ENCODE measurements around the gene GC. TPM values are rescaled to one million over a fixed set of nuclear protein-coding genes. Genes with fewer than 3 reads are reported as not detected.

Gene GC
- total RNA-seq, 5 donors from 2014 or later (not counting 1 experiment from before 2014, with no cell fraction given): 1.4 to 2.0 (median 1.4) TPM; not detected in 2

- Mint-ChIP-seq H3K36me3 (no peaks in the 10 kb centered on the region), H3K27me3 (peaks cover 0 to 4% of the 10 kb centered on the region in 2 donors), H3K9me3 (no peaks in the 10 kb centered on the region), H3K27ac (no peak overlapping the region), H3K4me3 (no peak overlapping the region), H3K4me1 (no peaks in the 10 kb centered on the region)
- no CpG with 5 or more reads among the region's 1 CpG for WGBS (ENCODE audit: insufficient coverage)
- CTCF ChIA-PET: interaction anchor here (0.5 to 1.1 kb wide), 2 partner anchors 216 to 805 kb away, joined by 3 to 4 read pairs; no protein-coding TSS in a partner anchor
- no peak overlapping the region for H3K27ac ChIP-seq (ENCODE audit: low read length)
- no peaks in the 10 kb centered on the region for H3K36me3 ChIP-seq (ENCODE audit: control insufficient read depth in 2 of 2, extremely low read depth in 1 of 2, insufficient read depth in 1 of 2, low read length in 1 of 2)
- H3K4me3 ChIP-seq (ENCODE audit: control insufficient read depth in 1 of 2, extremely low read depth in 1 of 2, low read length in 1 of 2): no peak overlapping the region
- no peaks in the 10 kb centered on the region for H3K9me3 ChIP-seq
- POLR2A ChIA-PET: no interaction called here
- no peaks in the 10 kb centered on the region for H3K4me1 ChIP-seq (ENCODE audit: control insufficient read depth in 1 of 2, extremely low read depth in 1 of 2, insufficient read depth in 2 of 2, low read length in 2 of 2)
- peak in 1 of 4 experiments; percentile 31 for ATAC-seq (replicated peaks in 1 of 4)
- DNase-seq: peak in 1 of 35 experiments; percentile 56
- H3K27me3 ChIP-seq (replicated peaks in 1 of 2; ENCODE audit: control insufficient read depth in 2 of 2, extremely low read depth in 1 of 2, insufficient read depth in 2 of 2, low read length in 1 of 2): no peaks in the 10 kb centered on the region
Measured at GRCh38 chr4:71713611-71714203, 70.2 kb downstream of the GC start.

- H3K4me1 Mint-ChIP-seq: no peaks in the 10 kb centered on the region
- ATAC-seq (replicated peaks in 1 of 4) (no peak), DNase-seq (no peak)
- H3K27ac Mint-ChIP-seq: no peak overlapping the region
- H3K36me3 Mint-ChIP-seq: no peaks in the 10 kb centered on the region
- no peaks in the 10 kb centered on the region for H3K9me3 Mint-ChIP-seq
- Histone ChIP-seq H3K27ac (ENCODE audit: low read length) (no peak overlapping the region), H3K4me1 (ENCODE audit: control insufficient read depth in 1 of 2, extremely low read depth in 1 of 2, insufficient read depth in 2 of 2, low read length in 2 of 2) (no peaks in the 10 kb centered on the region), H3K4me3 (ENCODE audit: control insufficient read depth in 1 of 2, extremely low read depth in 1 of 2, low read length in 1 of 2) (no peak overlapping the region), H3K27me3 (replicated peaks in 1 of 2; ENCODE audit: control insufficient read depth in 2 of 2, extremely low read depth in 1 of 2, insufficient read depth in 2 of 2, low read length in 1 of 2) (no peaks in the 10 kb centered on the region), H3K9me3 (no peaks in the 10 kb centered on the region), H3K36me3 (ENCODE audit: control insufficient read depth in 2 of 2, extremely low read depth in 1 of 2, insufficient read depth in 1 of 2, low read length in 1 of 2) (no peaks in the 10 kb centered on the region)
- no peak overlapping the region for H3K4me3 Mint-ChIP-seq
- ChIA-PET CTCF (interaction anchor here (0.7 to 1.4 kb wide), 4 partner anchors 17 to 1111 kb away, joined by 3 read pairs; no protein-coding TSS in a partner anchor), POLR2A (no interaction called here)
- peaks cover 0 to 4% of the 10 kb centered on the region in 2 donors for H3K27me3 Mint-ChIP-seq
- no CpG with 5 or more reads among the region's 3 CpGs for WGBS (ENCODE audit: insufficient coverage)
Measured at GRCh38 chr4:71711985-71712348, 71.9 kb downstream of the GC start.

GRCh38 chr4:71711044-71711984, 72.6 kb downstream of the GC start:
- DNase-seq (no peak), ATAC-seq (replicated peaks in 1 of 4) (no peak)
- Histone ChIP-seq H3K27ac (ENCODE audit: low read length) (no peak overlapping the region), H3K4me3 (ENCODE audit: control insufficient read depth in 1 of 2, extremely low read depth in 1 of 2, low read length in 1 of 2) (no peak overlapping the region), H3K4me1 (ENCODE audit: control insufficient read depth in 1 of 2, extremely low read depth in 1 of 2, insufficient read depth in 2 of 2, low read length in 2 of 2) (no peaks in the 10 kb centered on the region), H3K36me3 (ENCODE audit: control insufficient read depth in 2 of 2, extremely low read depth in 1 of 2, insufficient read depth in 1 of 2, low read length in 1 of 2) (no peaks in the 10 kb centered on the region), H3K27me3 (replicated peaks in 1 of 2; ENCODE audit: control insufficient read depth in 2 of 2, extremely low read depth in 1 of 2, insufficient read depth in 2 of 2, low read length in 1 of 2) (no peaks in the 10 kb centered on the region), H3K9me3 (no peaks in the 10 kb centered on the region)
- no CpG with 5 or more reads among the region's 2 CpGs for WGBS (ENCODE audit: insufficient coverage)
- Mint-ChIP-seq H3K27ac (no peak overlapping the region), H3K4me1 (no peaks in the 10 kb centered on the region), H3K27me3 (peaks cover 0 to 4% of the 10 kb centered on the region in 2 donors), H3K9me3 (no peaks in the 10 kb centered on the region), H3K4me3 (no peak overlapping the region), H3K36me3 (no peaks in the 10 kb centered on the region)
- ChIA-PET POLR2A (interaction anchor here in 1 of 2 donors (0.5 to 0.6 kb wide), 2 partner anchors 7 to 382 kb away, joined by 4 read pairs; no protein-coding TSS in a partner anchor), CTCF (interaction anchor here (1.1 to 1.4 kb wide), 2 partner anchors 16 to 1110 kb away, joined by 3 read pairs; no protein-coding TSS in a partner anchor)

- ATAC-seq (replicated peaks in 1 of 4): no peak
- Mint-ChIP-seq H3K4me3 (no peak overlapping the region), H3K9me3 (no peaks in the 10 kb centered on the region), H3K4me1 (no peaks in the 10 kb centered on the region), H3K27me3 (peaks cover 0 to 4% of the 10 kb centered on the region in 2 donors), H3K27ac (no peak overlapping the region), H3K36me3 (no peaks in the 10 kb centered on the region)
- Histone ChIP-seq H3K27ac (ENCODE audit: low read length) (no peak overlapping the region), H3K27me3 (replicated peaks in 1 of 2; ENCODE audit: control insufficient read depth in 2 of 2, extremely low read depth in 1 of 2, insufficient read depth in 2 of 2, low read length in 1 of 2) (no peaks in the 10 kb centered on the region), H3K36me3 (ENCODE audit: control insufficient read depth in 2 of 2, extremely low read depth in 1 of 2, insufficient read depth in 1 of 2, low read length in 1 of 2) (no peaks in the 10 kb centered on the region), H3K9me3 (no peaks in the 10 kb centered on the region), H3K4me1 (ENCODE audit: control insufficient read depth in 1 of 2, extremely low read depth in 1 of 2, insufficient read depth in 2 of 2, low read length in 2 of 2) (no peaks in the 10 kb centered on the region), H3K4me3 (ENCODE audit: control insufficient read depth in 1 of 2, extremely low read depth in 1 of 2, low read length in 1 of 2) (no peak overlapping the region)
- CTCF ChIA-PET: interaction anchor here in 1 of 2 donors (0.6 to 0.9 kb wide), 3 partner anchors 8 to 1107 kb away, joined by 3 read pairs; no protein-coding TSS in a partner anchor
- WGBS (ENCODE audit: insufficient coverage): no CpG with 5 or more reads among the region's 1 CpG
- POLR2A ChIA-PET: no interaction called here
- no peak for DNase-seq
Measured at GRCh38 chr4:71709961-71710360, 73.9 kb downstream of the GC start.

GRCh38 chr4:71698141-71698540, 85.7 kb downstream of the GC start:
- POLR2A ChIA-PET: no interaction called here

GRCh38 chr4:71697031-71697430, 86.8 kb downstream of the GC start:
- WGBS (ENCODE audit: insufficient coverage): 81% methylated on average over 3 of the region's 4 CpGs
- peaks cover 0 to 7% of the 10 kb centered on the region in 2 donors for H3K27me3 Mint-ChIP-seq
- POLR2A ChIA-PET: interaction anchor here in 1 of 2 donors (0.6 kb wide), 1 partner anchor 8 kb away, joined by 3 read pairs; no protein-coding TSS in a partner anchor
- no peaks in the 10 kb centered on the region for H3K9me3 ChIP-seq
- H3K4me3 ChIP-seq (ENCODE audit: control insufficient read depth in 1 of 2, extremely low read depth in 1 of 2, low read length in 1 of 2): no peak overlapping the region
- H3K4me1 Mint-ChIP-seq: no peaks in the 10 kb centered on the region
- ATAC-seq (replicated peaks in 1 of 4) (no peak), DNase-seq (no peak)
- no peaks in the 10 kb centered on the region for H3K36me3 Mint-ChIP-seq
- H3K27ac Mint-ChIP-seq: no peak overlapping the region
- H3K4me1 ChIP-seq (ENCODE audit: control insufficient read depth in 1 of 2, extremely low read depth in 1 of 2, insufficient read depth in 2 of 2, low read length in 2 of 2): no peaks in the 10 kb centered on the region
- no peaks in the 10 kb centered on the region for H3K9me3 Mint-ChIP-seq
- H3K4me3 Mint-ChIP-seq: no peak overlapping the region
- no peaks in the 10 kb centered on the region for H3K27me3 ChIP-seq (replicated peaks in 1 of 2; ENCODE audit: control insufficient read depth in 2 of 2, extremely low read depth in 1 of 2, insufficient read depth in 2 of 2, low read length in 1 of 2)
- CTCF ChIA-PET: no interaction called here
- no peaks in the 10 kb centered on the region for H3K36me3 ChIP-seq (ENCODE audit: control insufficient read depth in 2 of 2, extremely low read depth in 1 of 2, insufficient read depth in 1 of 2, low read length in 1 of 2)
- H3K27ac ChIP-seq (ENCODE audit: low read length): no peak overlapping the region

More at GRCh38 chr4:71698141-71698540, 85.7 kb downstream of the GC start:
- DNase-seq: no peak
- H3K4me1 ChIP-seq (ENCODE audit: control insufficient read depth in 1 of 2, extremely low read depth in 1 of 2, insufficient read depth in 2 of 2, low read length in 2 of 2): no peaks in the 10 kb centered on the region
- H3K4me3 ChIP-seq (ENCODE audit: control insufficient read depth in 1 of 2, extremely low read depth in 1 of 2, low read length in 1 of 2): no peak overlapping the region
- Mint-ChIP-seq H3K4me1 (no peaks in the 10 kb centered on the region), H3K27me3 (peaks cover 5 to 9% of the 10 kb centered on the region in 2 donors), H3K27ac (no peak overlapping the region), H3K36me3 (no peaks in the 10 kb centered on the region), H3K9me3 (no peaks in the 10 kb centered on the region), H3K4me3 (no peak overlapping the region)
- H3K27ac ChIP-seq (ENCODE audit: low read length): no peak overlapping the region
- CTCF ChIA-PET: no interaction called here
- no peaks in the 10 kb centered on the region for H3K27me3 ChIP-seq (replicated peaks in 1 of 2; ENCODE audit: control insufficient read depth in 2 of 2, extremely low read depth in 1 of 2, insufficient read depth in 2 of 2, low read length in 1 of 2)
- no peak for ATAC-seq (replicated peaks in 1 of 4)
- WGBS (ENCODE audit: insufficient coverage): no CpG with 5 or more reads among the region's 2 CpGs
- no peaks in the 10 kb centered on the region for H3K9me3 ChIP-seq
- no peaks in the 10 kb centered on the region for H3K36me3 ChIP-seq (ENCODE audit: control insufficient read depth in 2 of 2, extremely low read depth in 1 of 2, insufficient read depth in 1 of 2, low read length in 1 of 2)
